ENCODE data around the gene ANKRD9. TPM values are rescaled to one million over a fixed set of nuclear protein-coding genes. Genes with fewer than 3 reads are reported as not detected.

Gene ANKRD9
- total and polyA plus RNA-seq, 9 of the 15 experiments (the other 6 are each of a cell fraction or from before 2014, with no cell fraction given): 0.04 to 32.9 (median 5.3) TPM

- TF ChIP-seq, protein P1, sequence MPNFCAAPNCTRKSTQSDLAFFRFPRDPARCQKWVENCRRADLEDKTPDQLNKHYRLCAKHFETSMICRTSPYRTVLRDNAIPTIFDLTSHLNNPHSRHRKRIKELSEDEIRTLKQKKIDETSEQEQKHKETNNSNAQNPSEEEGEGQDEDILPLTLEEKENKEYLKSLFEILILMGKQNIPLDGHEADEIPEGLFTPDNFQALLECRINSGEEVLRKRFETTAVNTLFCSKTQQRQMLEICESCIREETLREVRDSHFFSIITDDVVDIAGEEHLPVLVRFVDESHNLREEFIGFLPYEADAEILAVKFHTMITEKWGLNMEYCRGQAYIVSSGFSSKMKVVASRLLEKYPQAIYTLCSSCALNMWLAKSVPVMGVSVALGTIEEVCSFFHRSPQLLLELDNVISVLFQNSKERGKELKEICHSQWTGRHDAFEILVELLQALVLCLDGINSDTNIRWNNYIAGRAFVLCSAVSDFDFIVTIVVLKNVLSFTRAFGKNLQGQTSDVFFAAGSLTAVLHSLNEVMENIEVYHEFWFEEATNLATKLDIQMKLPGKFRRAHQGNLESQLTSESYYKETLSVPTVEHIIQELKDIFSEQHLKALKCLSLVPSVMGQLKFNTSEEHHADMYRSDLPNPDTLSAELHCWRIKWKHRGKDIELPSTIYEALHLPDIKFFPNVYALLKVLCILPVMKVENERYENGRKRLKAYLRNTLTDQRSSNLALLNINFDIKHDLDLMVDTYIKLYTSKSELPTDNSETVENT (CRISPR knock-in tag; IDR thresholded peaks at IDR 0.05): no peak
- no peak for TF ChIP-seq ZNF354B (CRISPR knock-in tag; IDR thresholded peaks at IDR 0.05)
- no peak for TF ChIP-seq XRCC4 (IDR thresholded peaks at IDR 0.05; ENCODE audit: extremely low read depth, insufficient read depth, insufficient read length)
- TF ChIP-seq BCLAF1 (IDR thresholded peaks at IDR 0.05; ENCODE audit: borderline replicate concordance in 1 of 2, control insufficient read depth in 1 of 2, low read depth in 2 of 2, low read length in 1 of 2): peak in 1 of 2 experiments; percentile 51; a peak in 2 of 4 replicates
- TF ChIP-seq RBM22 (IDR thresholded peaks at IDR 0.05; ENCODE audit: low read depth, low read length, poor library complexity, severe bottlenecking): no peak
- TF ChIP-seq PBX2 (CRISPR knock-in tag; IDR thresholded peaks at IDR 0.05; ENCODE audit: low read depth): no peak
- no peak for TF ChIP-seq PBX2 (tag; conservative IDR thresholded peaks at IDR 0.05; ENCODE audit: low read depth)
- TF ChIP-seq, protein P2, sequence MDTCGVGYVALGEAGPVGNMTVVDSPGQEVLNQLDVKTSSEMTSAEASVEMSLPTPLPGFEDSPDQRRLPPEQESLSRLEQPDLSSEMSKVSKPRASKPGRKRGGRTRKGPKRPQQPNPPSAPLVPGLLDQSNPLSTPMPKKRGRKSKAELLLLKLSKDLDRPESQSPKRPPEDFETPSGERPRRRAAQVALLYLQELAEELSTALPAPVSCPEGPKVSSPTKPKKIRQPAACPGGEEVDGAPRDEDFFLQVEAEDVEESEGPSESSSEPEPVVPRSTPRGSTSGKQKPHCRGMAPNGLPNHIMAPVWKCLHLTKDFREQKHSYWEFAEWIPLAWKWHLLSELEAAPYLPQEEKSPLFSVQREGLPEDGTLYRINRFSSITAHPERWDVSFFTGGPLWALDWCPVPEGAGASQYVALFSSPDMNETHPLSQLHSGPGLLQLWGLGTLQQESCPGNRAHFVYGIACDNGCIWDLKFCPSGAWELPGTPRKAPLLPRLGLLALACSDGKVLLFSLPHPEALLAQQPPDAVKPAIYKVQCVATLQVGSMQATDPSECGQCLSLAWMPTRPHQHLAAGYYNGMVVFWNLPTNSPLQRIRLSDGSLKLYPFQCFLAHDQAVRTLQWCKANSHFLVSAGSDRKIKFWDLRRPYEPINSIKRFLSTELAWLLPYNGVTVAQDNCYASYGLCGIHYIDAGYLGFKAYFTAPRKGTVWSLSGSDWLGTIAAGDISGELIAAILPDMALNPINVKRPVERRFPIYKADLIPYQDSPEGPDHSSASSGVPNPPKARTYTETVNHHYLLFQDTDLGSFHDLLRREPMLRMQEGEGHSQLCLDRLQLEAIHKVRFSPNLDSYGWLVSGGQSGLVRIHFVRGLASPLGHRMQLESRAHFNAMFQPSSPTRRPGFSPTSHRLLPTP (IDR thresholded peaks at IDR 0.05; ENCODE audit: borderline replicate concordance, extremely low read depth, insufficient read length): no peak
- no peak for TF ChIP-seq CHD1 (IDR thresholded peaks at IDR 0.05; ENCODE audit: low read length)
- no peak for TF ChIP-seq MAFF (IDR thresholded peaks at IDR 0.05; ENCODE audit: low read length)
- TF ChIP-seq SMAD3 (CRISPR knock-in tag; conservative IDR thresholded peaks at IDR 0.05): no peak
- TF ChIP-seq, protein P3, sequence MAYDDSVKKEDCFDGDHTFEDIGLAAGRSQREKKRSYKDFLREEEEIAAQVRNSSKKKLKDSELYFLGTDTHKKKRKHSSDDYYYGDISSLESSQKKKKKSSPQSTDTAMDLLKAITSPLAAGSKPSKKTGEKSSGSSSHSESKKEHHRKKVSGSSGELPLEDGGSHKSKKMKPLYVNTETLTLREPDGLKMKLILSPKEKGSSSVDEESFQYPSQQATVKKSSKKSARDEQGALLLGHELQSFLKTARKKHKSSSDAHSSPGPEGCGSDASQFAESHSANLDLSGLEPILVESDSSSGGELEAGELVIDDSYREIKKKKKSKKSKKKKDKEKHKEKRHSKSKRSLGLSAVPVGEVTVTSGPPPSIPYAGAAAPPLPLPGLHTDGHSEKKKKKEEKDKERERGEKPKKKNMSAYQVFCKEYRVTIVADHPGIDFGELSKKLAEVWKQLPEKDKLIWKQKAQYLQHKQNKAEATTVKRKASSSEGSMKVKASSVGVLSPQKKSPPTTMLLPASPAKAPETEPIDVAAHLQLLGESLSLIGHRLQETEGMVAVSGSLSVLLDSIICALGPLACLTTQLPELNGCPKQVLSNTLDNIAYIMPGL (CRISPR knock-in tag; IDR thresholded peaks at IDR 0.05): no peak
Observed at GRCh38 chr14:102525219-102525928, 15.8 kb upstream of the ANKRD9 start (continued).
